ENCODE measurements around the gene SLC35B1.
A peak's percentile ranks its signal among the peaks of the same experiment; 100 is the strongest.

SLC35B1 gene, protein sequence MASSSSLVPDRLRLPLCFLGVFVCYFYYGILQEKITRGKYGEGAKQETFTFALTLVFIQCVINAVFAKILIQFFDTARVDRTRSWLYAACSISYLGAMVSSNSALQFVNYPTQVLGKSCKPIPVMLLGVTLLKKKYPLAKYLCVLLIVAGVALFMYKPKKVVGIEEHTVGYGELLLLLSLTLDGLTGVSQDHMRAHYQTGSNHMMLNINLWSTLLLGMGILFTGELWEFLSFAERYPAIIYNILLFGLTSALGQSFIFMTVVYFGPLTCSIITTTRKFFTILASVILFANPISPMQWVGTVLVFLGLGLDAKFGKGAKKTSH

DNA sequence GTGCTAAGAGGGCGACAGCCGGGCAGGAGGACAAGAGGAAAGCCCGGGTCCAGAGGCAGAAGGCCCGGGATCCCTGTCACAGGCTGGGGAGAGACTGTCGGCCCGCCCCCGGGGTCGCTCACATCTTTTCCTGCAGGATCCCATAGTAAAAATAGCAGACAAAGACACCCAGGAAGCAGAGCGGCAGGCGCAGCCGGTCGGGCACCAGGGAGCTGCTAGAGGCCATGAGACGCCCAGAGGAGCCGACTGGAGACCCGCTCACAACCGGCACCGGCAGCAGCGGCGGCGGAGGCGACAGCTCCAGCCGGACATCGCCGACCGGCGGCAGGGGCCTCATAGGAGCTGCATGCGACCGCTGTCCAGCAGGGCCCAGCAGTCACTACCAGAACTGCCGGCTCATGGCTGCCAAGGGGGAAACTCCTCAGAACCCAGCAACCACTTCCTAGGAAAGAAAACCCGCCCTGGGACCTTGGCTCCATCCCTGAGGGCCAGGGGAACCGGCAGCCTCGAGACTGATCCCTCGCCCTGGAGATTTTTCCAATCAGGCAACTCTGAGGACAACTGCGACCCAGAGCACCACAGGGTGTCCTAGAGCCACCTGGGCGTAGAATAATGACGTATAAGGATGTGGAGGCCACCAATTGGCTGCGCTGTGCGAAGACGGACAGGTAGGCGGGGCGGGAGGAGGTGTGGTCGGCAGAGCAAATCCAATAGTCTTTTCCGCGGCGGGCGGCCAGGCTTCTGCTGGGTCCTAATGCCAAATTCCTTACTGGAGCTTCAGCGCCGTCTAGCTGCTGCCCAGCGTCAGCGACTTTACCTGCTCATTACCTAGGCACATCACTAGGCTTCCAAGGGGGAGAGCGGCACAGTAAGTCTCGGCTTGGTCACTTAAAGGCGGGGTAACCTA lies at the start of gene SLC35B1:
Gene SLC35B1, minus strand, starts transcription at position 357 of the 907 bp plus-strand sequence. Its CDS starts 131 bp downstream, at position 226.
- DNase-seq: peak; percentile 99 to 100

DNA sequence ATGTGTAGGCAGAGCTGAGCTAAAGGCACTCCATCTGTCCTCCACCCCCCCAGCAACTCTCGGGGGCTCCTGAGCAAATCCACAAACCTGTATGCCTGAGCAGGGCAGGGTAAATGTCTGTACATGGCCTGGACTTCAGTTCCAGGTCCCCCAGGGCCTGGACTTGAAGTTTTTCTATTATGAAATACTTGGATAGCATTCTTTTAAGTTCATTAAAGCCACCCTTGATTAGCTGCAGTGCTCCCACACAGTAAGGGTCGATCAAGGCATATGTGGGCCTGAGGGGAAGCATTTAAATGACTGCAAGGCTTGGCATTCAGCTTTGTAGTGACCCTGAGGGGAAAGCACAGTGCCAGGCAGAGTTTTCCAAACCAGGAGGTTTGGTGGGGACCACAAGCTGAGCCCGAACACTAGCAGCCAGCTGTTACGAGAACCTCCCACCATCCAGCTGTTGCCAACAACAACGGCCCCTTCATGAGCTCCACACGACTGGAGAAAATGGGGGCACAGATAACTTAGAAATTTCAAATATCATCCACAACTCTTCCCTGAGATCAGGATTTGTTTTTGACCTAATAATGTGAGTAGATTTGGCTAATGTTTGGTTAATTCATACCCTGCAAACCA lies 49.5 kb upstream of the SLC35B1 start:
- no peak for DNase-seq

GRCh38 chr17:49756323-49757150 lies 48.8 kb upstream of the SLC35B1 start:
- DNase-seq: no peak

GRCh38 chr17:49755663-49756283 lies 48.0 kb upstream of the SLC35B1 start:
- DNase-seq: no peak

GRCh38 chr17:49753959-49754391 lies 46.2 kb upstream of the SLC35B1 start:
- no peak for DNase-seq

DNA sequence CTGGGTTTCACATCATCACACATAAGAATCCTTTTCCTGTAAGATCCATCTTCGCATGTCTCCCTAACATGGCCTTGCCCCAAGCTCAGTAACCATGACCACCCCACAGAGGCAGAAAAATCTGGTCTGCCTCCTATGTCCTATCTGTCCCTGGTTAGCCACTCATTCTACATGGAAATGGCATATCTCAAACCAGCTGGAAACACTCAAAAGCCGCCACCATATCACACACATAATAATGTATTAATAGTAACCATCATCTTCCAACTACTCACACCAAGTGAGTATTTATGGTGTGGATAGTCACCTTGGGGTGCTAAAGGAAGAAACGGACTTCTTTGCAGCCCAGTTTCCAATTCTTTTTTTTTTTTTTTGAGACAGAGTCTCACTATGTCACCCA lies 44.7 kb upstream of the SLC35B1 start:
- no peak for DNase-seq

- no peak for DNase-seq
Observed at GRCh38 chr17:49749730-49750129, 42.0 kb upstream of the SLC35B1 start.

- no peak for DNase-seq
Observed at GRCh38 chr17:49748791-49749190, 41.0 kb upstream of the SLC35B1 start.

DNA sequence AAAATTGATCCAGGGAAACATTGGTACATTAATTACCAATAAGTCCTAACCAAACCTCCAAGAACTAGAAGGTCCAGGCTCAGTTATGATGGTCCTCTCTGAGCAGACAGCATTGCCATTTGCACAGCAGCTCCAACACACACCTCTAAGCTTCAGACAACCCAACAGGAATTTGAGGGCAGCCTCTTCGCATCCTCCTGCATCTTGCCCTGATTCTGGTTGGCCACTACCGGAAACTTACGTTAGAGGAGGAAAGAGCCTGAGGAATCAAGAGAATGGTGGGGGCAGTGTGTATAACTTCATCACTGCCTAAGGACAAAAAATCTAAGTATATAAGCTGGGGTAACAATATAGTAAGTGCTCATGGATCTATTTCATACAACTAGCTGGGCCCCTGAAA lies 40.5 kb upstream of the SLC35B1 start:
- no peak for DNase-seq

DNA sequence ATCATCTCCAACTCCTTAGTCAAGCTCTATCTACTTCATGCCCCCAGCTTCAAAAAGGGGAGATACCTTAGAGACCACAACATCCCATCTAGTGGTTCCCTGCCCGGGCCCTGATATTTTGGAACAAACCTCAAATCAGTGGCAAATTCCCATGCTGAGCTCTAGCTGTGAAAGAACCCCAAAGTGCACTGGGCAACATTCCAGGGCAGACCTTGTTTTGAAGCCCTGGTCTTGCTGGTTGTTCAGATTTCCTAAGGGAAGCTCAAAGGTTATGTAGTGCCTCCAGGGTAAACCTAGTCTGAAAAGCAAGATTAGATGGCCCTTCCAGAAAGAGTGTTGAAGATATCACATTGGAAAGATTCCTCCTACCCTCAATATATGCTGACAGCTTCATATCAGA lies 39.9 kb upstream of the SLC35B1 start:
- DNase-seq: no peak

DNA sequence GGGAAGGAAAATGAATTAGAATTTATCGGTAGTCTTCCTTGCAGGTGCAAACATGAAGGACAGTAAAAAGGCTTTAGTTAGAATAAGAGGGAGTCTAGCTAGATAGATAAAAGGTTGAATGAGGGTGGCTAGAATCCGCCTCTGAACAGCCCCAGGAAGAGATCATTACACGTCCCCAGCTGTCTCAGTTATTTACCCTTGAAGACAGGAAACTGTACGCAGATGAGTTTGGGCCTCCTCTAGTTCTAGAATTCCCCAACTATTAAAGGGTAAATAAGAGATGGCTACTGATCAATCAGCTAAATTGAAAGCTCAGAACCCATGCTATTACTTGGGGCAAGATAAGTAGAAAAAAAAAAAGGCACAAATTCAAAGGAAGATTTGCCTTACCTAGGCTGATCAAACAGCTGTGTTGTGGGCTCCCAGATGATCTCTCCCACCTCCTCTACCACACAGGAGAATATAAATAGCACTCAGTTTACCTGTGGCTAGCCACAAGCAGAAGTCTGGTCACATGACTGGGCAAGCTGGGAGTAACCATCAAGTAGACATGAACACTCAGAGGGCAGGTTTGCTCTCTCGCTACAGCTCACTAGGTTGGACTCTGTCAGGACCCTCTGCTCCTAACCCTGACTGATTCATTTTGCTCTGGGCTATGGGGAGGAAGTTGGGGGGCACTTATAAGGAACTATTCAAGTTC lies 39.2 kb upstream of the SLC35B1 start:
- no peak for DNase-seq

GRCh38 chr17:49745175-49746139 lies 37.7 kb upstream of the SLC35B1 start:
- DNase-seq: no peak

- no peak for DNase-seq
Observed at GRCh38 chr17:49742166-49742638, 34.4 kb upstream of the SLC35B1 start.

DNA sequence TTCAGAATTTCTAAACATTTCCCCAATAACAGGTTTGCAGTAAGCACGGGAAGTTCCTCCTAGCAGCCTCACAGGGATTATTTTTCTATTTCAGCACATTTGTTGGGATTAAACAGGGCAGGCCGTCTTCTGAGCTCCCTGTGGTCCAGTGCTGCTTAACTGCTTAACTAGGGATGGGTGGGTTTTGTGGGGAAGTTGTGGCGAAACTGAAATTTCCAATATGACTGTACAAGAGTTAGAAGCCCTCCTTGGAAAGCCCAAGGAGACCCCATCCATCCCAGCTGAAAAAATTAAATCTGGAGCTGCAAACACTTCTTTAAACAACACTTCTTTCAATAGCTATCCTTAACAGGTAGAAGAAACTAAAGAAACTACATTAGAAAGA lies 33.9 kb upstream of the SLC35B1 start:
- no peak for DNase-seq

DNA sequence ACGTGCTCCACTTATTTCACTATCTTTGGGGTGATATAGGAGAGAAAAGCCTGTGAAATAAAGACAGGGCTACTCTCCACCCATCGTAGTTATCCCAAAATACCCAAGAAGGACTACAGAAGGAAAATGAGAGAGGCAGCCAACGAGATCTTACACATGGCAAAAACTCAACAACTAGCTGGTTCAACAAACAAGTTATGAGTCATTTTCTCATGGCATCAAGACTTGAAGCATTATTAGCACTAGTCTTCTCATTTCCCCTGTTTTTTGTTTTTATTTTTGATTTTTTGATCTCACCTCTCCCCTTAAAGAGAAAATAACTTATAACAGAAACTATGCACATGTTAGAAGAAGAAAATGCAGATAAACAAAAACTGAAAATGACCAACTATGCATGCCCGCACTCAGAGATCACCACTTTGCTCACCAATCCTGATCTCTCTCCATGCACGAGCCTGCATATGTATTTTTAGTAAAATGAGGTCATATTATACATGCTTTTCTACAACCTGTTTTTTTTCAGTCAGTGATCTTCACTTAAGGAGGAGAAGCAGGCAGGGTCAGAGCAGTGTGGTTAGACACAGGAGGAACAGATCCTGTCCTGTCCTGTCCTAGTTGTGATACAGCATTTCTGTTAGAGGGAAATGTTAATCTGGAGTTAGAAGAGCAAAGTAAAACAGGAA lies 33.4 kb upstream of the SLC35B1 start:
- DNase-seq: no peak

DNA sequence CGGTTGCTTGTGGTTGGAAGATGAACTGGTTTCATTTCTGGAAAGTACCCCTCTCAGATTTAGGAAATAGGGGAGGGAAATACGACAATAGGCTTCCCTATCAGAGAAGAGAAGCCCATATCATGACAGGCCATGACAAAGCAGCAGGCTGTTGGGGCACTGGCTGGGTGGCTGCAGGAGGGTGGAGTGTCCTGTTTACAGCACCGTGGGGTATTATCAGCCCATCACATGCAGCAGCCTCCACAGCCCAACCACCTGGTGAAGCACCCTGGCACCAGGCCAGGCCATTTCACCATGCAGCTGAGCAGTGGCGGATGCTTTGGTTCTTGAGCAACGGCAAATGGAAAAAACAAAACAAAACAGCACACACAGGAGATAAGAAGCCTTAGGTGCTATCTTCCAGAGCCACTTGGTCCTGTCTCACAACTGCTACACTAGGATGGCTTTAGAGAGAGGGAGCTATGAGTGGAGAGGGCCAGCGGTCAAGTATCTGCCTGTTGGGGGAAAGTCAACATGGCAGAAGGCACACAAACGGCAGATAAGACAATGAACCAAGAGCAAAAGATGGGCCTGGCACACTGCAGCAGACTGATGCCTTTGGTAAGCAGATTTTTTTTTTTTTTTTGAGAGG lies 32.0 kb upstream of the SLC35B1 start:
- peak; percentile 22 to 46 for DNase-seq

DNA sequence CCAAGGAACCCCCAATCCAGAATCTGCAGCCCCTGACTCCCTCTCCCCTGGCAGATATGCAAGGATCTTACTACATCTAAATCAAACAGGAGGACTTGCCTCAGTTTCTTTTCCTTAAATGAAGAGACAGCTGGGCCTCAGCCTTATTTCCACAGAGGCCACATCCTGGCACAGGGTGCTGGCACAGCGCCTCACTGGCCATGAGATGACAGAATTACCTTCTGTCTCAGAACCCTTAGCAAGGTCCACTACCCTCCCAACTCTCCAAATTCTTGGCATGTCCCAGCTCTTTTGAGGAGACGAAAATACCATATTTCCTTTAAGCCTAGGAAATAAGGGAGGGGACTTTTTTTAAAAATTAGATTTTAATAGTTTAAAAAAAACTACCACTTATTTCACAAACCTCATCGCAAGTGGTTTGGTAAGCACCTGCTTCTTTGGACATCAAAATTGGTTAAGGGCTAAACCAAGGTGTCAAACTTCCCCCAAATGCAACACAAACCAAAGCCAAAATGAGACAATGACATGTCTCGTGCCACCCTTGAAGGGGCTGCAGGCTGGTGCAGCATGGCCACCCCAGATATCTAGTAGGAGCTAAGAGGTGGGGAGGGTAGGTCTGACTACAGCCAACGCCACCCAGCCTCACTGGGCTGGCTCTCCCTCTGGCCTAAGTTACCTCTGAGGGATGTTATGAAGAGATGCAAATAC lies 30.8 kb upstream of the SLC35B1 start:
- DNase-seq: no peak
